GM19328 (cell line): ENCODE measurements around the gene DAPK1.
"Not testable (repeated sequence)": the region's sequence is repeated elsewhere in the genome, so short reads cannot be mapped to it uniquely, and the experiment has no call there.

Experiments used
- ATAC-seq: cut with Tn5 transposase; IDR thresholded peaks from one replicate; pipeline ENCODE4 v1.9.1; 2021; ENCODE audit warnings: mild to moderate bottlenecking, moderate library complexity; ENCODE audit not compliant: unreplicated experiment

Gene DAPK1

GRCh38 chr9:87729246-87729645 is 231.6 kb downstream of the DAPK1 start:
- ATAC-seq, result no peak

DNA sequence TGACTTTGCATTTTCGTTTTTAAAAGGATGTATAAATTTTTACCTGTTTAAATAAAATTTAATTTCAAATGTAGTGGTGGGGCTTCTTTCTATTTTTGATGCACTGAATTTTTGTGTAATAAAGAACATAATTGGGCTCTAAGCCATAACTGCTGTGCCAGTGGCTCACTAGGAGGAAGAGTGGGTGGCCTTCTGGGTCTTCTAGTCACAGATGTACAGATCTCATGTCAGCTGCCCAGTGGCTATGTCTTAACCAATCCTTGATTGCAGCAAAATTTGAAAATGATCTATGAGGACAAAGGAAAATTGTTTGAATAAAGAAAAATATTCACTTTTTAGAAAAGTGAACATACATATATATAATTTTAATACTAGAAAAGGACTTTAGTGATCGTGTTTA is 233.7 kb downstream of the DAPK1 start:
- ATAC-seq, result no peak

GRCh38 chr9:87732344-87732743 is 234.7 kb downstream of the DAPK1 start:
- ATAC-seq, result no peak

DNA sequence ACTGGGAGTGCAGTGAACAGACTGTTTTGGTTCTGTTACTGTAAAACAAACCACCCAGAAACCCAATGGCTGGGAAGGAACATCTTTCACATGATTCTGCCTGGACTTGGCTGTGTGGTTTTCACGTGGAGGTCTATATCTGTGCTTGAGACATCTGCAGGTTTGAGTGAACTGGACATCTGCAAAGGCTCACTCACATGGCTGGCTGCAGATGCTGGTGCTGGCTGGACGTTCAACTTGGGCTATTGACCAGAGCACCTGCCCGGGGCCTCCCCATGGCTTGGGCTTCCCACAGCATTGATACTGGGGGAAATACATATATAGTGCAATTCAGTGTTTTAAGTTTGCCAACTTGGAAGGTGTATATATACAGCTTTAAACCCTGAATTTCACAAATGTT is 235.1 kb downstream of the DAPK1 start:
- no peak for ATAC-seq

GRCh38 chr9:87733273-87734052 is 235.8 kb downstream of the DAPK1 start:
- no peak for ATAC-seq

- no peak for ATAC-seq
Observed at GRCh38 chr9:87734106-87734505, 236.4 kb downstream of the DAPK1 start.

DNA sequence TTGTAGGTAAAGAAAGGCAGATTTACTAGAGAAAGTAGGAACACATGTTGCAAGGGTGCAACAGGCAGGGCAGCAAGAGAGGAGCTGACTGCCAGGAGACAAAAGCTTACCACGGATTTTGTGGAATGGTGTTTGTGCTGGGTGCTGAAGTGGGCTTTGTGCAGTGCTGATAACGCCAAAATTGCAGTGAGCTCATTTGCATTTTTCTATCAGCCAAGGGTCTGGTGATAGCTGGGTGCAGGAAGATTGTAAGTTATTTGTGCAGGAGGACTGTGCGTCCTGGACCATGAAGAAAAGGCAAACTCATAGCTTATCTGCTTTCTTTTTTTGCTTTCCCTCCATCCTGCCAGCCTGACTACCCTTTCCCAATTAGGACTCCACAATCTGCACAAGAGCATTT is 241.9 kb downstream of the DAPK1 start:
- ATAC-seq, result no peak

DNA sequence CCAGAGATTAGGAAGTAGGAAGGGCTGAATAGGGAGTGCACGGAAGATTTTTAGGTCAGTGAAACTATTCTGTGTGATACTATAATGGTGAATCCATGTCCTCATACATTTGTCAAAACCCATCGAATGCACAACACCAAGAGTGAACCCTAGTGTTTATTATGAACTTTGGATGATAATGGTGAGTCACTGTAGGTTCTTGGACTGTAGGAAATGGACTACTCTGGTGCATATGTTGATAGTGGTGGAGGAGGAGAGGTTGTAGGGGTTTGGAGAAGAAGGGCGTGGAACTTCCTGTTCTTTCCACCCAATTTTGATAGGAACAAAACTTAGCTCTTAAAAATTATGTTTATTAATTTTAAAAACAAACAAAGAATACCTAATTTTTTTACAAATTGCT is 242.5 kb downstream of the DAPK1 start:
- ATAC-seq, result no peak

- no peak for ATAC-seq
Observed at GRCh38 chr9:87741326-87741725, 243.7 kb downstream of the DAPK1 start.

- no peak for ATAC-seq
Observed at GRCh38 chr9:87741891-87742290, 244.2 kb downstream of the DAPK1 start.

GRCh38 chr9:87742813-87743428 is 245.3 kb downstream of the DAPK1 start:
- ATAC-seq, result no peak

DNA sequence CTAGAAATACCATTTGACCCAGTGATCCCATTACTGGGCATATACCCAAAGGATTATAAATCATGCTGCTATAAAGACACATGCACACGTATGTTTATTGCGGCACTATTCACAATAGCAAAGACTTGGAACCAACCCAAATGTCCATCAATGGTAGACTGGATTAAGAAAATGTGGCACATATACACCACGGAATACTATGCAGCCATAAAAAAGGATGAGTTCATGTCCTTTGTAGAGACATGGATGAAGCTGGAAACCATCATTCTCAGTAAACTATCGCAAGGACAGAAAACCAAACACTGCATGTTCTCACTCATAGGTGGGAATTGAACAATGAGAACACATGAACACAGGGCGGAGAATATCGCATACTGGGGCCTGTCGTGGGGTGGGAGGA is 246.6 kb downstream of the DAPK1 start:
- ATAC-seq, result not testable (repeated sequence)

DNA sequence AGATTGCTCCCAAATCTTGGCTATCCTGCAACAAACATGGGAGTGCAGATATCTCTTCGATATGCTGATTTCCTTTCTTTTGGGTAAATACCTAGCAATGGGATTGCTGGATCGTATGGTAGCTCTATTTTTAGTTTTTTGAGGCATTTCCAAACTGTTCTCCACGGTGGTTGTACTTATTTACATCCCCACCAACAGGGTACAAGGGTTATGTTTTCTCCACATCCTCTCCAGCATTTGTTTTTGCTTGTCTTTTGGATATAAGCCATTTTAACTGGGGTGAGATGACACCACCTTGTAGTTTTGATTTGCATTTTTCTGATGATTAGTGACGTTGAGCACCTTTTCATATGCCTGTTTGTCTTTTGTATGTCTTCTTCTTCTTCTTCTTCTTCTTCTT is 248.5 kb downstream of the DAPK1 start:
- no peak for ATAC-seq

DNA sequence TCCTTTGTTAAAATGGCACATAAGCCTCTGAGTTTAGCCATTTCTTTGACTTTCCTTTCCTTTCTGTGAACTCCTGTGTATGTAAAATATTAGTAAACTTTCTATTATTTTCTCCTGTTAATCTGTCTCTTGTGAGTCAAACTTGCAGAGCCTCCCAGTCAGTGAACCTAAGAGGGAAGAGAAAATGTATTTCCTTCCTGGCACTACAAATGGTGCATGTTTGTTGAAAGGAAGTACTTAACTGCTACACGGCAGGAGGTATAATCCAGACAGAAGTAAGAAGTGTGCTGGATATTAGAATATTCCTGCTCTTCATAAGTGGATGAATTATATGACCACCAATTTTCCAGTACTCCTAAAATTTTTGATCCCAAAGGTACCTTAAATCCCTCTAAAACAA is 251.2 kb downstream of the DAPK1 start:
- no peak for ATAC-seq

- ATAC-seq, result no peak
Observed at GRCh38 chr9:87749335-87750035, 251.8 kb downstream of the DAPK1 start.

GRCh38 chr9:87750726-87751125 is 253.1 kb downstream of the DAPK1 start:
- ATAC-seq, result no peak

DNA sequence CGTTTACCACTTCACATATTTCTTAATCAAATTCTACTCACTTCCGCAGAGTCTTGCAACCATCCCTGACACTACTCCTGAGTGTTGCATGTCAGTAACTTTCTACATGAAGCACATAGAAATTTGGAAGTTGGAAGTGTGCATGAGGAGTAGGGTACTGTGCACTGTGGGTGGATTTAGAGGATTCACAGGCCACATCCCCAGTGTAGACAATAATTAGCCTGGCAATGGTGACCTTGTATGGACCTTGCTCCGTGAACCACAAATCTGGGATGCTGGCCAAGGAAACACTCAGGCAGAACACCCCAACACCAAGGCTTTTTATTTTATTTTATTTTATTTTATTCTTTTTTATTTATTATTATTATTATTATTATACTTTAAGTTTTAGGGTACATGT is 253.8 kb downstream of the DAPK1 start:
- ATAC-seq, result no peak

- no peak for ATAC-seq
Observed at GRCh38 chr9:87751868-87752267, 254.2 kb downstream of the DAPK1 start.

DNA sequence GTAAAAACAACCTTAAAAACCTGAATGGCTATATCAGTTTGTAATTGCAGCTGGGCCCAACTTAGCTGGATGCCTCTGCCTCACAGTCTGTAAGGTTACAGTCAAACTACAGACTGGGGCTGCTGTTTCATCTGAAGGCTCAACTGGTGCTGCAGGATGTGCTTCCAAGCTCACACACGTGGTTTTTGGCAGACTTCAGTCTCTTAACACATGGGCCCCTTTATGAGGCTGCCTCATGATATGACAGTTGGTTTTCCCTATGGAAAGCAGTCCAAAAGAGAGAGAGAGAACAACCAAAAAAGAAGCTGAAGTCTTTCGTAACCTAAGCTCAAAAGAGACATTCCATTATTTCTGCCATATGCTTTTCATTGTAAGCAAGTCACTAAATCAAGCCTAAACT is 255.6 kb downstream of the DAPK1 start:
- no peak for ATAC-seq
